DOHH2 (cell line): Measurements from ENCODE around the gene FOXP4.

Experiments used
- H3F3A ChIP-seq: fragments of 200-600 bp; sonication (generic), shearing (Covaris generic); 2 replicates; pipeline ENCODE4 v1.6.0; 2016; ENCODE audit warnings: antibody characterized with exemption, mild to moderate bottlenecking; ENCODE audit not compliant: control insufficient read depth, insufficient read depth
- H3K27ac ChIP-seq: fragments of 200-600 bp; sonication (generic); 2 replicates; pipeline ENCODE4 v1.5.1; 2014; ENCODE audit warnings: low read depth, mild to moderate bottlenecking, low read length, moderate library complexity
- H3K27me3 ChIP-seq: fragments of 200-600 bp; sonication (generic); 2 replicates; pipeline ENCODE4 v1.6.1; 2014; ENCODE audit warnings: mild to moderate bottlenecking, low read length, mixed read lengths; ENCODE audit not compliant: control insufficient read depth
- H3K36me3 ChIP-seq: fragments of 200-600 bp; sonication (generic); 2 replicates; pipeline ENCODE4 v1.6.1; 2014; ENCODE audit warnings: mild to moderate bottlenecking, low read length, moderate library complexity, mixed read lengths; ENCODE audit not compliant: control insufficient read depth
- H3K4me1 ChIP-seq: fragments of 200-600 bp; sonication (generic); 2 replicates; pipeline ENCODE4 v1.6.1; 2014; ENCODE audit warnings: mild to moderate bottlenecking, low read length, mixed read lengths; ENCODE audit not compliant: control insufficient read depth
- H3K4me2 ChIP-seq: fragments of 200-600 bp; sonication (generic); 2 replicates; pipeline ENCODE4 v1.6.0; 2014; ENCODE audit warnings: mild to moderate bottlenecking, low read length, moderate library complexity
- H3K4me3 ChIP-seq: fragments of 200-600 bp; sonication (generic); 2 replicates; pipeline ENCODE4 v1.5.1; 2014; ENCODE audit warnings: mild to moderate bottlenecking, low read length, mixed read lengths
- H3K79me2 ChIP-seq: fragments of 200-600 bp; sonication (generic); 2 replicates; pipeline ENCODE4 v1.6.1; 2014; ENCODE audit warnings: mild to moderate bottlenecking, low read length, mixed read lengths; ENCODE audit not compliant: control insufficient read depth
- H3K9me2 ChIP-seq: fragments of 200-600 bp; sonication (generic); replicated peaks from 2 replicates; pipeline ENCODE4 v1.6.1; 2014; ENCODE audit warnings: mild to moderate bottlenecking, low read length, mixed read lengths; ENCODE audit not compliant: control insufficient read depth
- H3K9me3 ChIP-seq: fragments of 200-600 bp; sonication (generic); 2 replicates; pipeline ENCODE4 v1.6.1; 2014; ENCODE audit warnings: antibody characterized with exemption, low read length, mixed read lengths; ENCODE audit not compliant: control insufficient read depth, insufficient read depth
- H4K20me1 ChIP-seq: fragments of 200-600 bp; sonication (generic); 2 replicates; pipeline ENCODE4 v1.6.0; 2014; ENCODE audit warnings: low read depth, mild to moderate bottlenecking, antibody characterized with exemption, low read length, moderate library complexity; ENCODE audit not compliant: control insufficient read depth, insufficient read depth
- CTCF ChIP-seq: fragments of 200-600 bp; sonication (generic); IDR thresholded peaks from one replicate; pipeline ENCODE4 v1.5.1; 2014; ENCODE audit warnings: antibody characterized with exemption, mild to moderate bottlenecking, low read depth, low read length; ENCODE audit not compliant: poor library complexity, severe bottlenecking
- EZH2phosphoT487 ChIP-seq: fragments of 200-600 bp; sonication (generic); IDR thresholded peaks from 2 replicates; pipeline ENCODE4 v1.6.1; 2017; ENCODE audit warnings: borderline replicate concordance, mild to moderate bottlenecking, antibody characterized with exemption, low read length, moderate library complexity, mixed read lengths

The FOXP4 gene

GRCh38 chr6:41573985-41574384, 27.8 kb downstream of the FOXP4 start:
- Histone ChIP-seq H3K79me2 (no peaks in the 10 kb centered on the region), H3K4me1 (peaks cover 10% of the 10 kb centered on the region), H4K20me1 (no peaks in the 10 kb centered on the region), H3K4me2 (no peak overlapping the region), H3K36me3 (peaks cover under 1% of the 10 kb centered on the region; the same call in 1 of the 2 replicates), H3F3A (no peaks in the 10 kb centered on the region), H3K9me2 (no peaks in the 10 kb centered on the region), H3K4me3 (no peak overlapping the region), H3K27me3 (no peaks in the 10 kb centered on the region), H3K9me3 (no peaks in the 10 kb centered on the region), H3K27ac (no peak overlapping the region)
- TF ChIP-seq EZH2phosphoT487 (no peak), CTCF (no peak)

DNA sequence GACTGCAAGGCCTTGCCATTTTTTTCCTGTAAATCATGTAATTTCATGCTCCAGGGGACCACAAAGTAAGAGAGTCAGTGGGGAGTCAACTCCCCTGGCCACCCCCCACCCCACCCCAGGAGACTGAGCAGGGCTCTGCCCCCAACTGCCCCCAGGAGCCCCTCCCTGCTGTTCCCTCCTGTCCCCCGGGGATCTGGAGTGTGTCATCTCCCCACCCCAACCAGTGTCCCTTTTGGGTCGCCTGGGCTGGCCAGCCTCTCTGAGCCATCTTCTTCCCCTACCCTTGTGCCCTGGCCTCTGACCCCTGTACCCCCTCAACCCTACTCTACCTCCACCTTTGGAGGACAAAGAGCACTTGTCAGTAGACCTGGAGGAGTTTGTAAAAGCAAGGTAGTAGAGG, 29.4 kb downstream of the FOXP4 start:
- H3K4me2 ChIP-seq = no peak overlapping the region
- H3K27me3 ChIP-seq = no peaks in the 10 kb centered on the region
- H3F3A ChIP-seq = no peaks in the 10 kb centered on the region
- TF ChIP-seq CTCF (no peak), EZH2phosphoT487 (no peak)
- peaks cover 10% of the 10 kb centered on the region for H3K4me1 ChIP-seq
- H3K9me3 ChIP-seq = no peaks in the 10 kb centered on the region
- H3K27ac ChIP-seq = no peak overlapping the region
- H3K36me3 ChIP-seq = no peaks in the 10 kb centered on the region
- no peaks in the 10 kb centered on the region for H3K79me2 ChIP-seq
- no peaks in the 10 kb centered on the region for H3K9me2 ChIP-seq
- no peak overlapping the region for H3K4me3 ChIP-seq
- H4K20me1 ChIP-seq = no peaks in the 10 kb centered on the region

DNA sequence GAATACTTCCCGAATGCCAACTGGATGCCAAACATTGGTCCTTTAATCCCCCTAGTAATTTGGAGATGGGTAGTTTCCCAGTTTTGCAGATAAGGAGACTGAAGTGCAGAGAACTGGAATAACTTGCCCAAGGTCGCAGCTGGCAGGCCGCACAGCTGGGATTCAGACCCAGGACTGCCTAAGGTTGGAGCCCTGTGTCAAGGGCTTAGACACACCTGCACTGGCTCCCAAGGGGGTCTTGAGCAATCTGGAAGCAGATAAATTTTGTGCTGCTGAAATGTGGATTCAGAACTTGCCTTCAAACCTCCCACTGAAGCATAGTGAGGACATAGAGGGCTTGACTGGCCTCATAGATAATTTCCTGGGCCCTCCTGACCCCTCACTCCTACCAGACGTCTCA, 30.5 kb downstream of the FOXP4 start:
- no peaks in the 10 kb centered on the region for H3K9me2 ChIP-seq
- H3K4me3 ChIP-seq = no peak overlapping the region
- H3K36me3 ChIP-seq = no peaks in the 10 kb centered on the region
- no peaks in the 10 kb centered on the region for H4K20me1 ChIP-seq
- H3K4me1 ChIP-seq = peaks cover 10% of the 10 kb centered on the region
- no peaks in the 10 kb centered on the region for H3K27me3 ChIP-seq
- H3K9me3 ChIP-seq = no peaks in the 10 kb centered on the region
- no peak overlapping the region for H3K27ac ChIP-seq
- TF ChIP-seq CTCF (no peak), EZH2phosphoT487 (no peak)
- no peaks in the 10 kb centered on the region for H3F3A ChIP-seq
- no peak overlapping the region for H3K4me2 ChIP-seq
- H3K79me2 ChIP-seq = no peaks in the 10 kb centered on the region
